ENCODE measurements around the gene MCAT.

MCAT gene

DNA sequence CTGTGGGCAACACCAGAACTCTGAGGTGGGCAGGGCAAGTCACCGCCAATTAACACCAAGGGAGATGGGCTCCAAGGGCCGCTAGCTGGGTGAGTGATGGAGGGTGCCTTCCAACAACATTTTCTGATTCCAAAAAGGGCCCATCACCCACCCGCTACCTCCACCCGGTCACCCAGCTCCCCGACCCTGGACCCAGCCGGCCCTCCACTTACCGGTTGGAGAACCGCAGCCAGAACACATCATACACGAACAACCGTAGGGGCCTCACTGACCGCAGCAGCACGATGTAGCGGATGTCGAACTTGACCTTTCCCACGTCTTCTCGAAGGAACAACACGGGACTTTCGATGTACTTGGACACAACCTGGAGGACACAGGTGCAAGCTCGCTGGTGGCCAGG, 29.0 kb upstream of the MCAT start:
- no peak for DNase-seq (ENCODE audit: low read depth in 2 of 2)

DNA sequence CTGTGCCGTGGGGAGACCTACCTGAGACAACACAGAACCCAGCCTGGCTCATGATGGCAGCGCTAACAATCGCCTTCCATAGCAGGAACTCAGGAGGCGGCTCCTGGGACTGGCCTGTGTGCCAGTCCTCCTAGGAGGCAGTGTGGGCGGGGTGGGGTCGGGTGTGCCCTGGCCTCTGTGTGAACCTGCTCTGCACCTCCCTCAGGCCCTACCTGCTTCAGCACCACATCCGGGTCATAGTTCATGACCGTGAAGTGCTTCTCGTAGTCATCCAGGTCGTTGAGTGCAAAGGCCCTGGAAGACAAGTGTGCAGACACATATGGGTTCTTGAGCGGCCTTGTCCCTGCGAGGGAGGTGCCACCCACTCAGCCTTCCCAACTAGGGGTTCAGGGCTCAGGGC, 28.4 kb upstream of the MCAT start:
- no peak for DNase-seq (ENCODE audit: low read depth in 2 of 2)

DNA sequence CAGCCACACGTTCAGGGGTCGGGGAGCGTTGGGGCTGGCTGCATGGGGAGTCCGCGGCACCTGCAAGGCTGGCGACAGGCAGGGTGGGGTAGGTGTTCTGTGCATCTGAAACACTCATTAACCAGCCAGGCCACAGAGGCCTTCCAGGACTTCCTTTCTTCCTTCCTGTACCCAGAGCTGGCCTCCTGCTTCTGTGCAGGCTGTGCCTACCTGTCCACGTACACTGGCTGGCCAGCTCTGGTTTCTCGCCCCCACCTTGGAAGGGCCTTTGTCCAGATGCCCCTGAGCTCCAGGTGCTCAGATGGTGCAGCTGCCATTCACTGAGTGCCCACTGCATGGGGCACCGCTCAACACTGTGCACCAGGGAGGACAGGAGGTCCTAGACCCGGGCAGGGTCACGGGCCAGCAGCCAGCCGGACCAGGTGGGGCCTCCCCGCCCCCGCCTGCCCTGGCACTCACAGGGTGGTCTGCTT, 27.9 kb upstream of the MCAT start:
- no peak for DNase-seq (ENCODE audit: low read depth in 2 of 2)

DNA sequence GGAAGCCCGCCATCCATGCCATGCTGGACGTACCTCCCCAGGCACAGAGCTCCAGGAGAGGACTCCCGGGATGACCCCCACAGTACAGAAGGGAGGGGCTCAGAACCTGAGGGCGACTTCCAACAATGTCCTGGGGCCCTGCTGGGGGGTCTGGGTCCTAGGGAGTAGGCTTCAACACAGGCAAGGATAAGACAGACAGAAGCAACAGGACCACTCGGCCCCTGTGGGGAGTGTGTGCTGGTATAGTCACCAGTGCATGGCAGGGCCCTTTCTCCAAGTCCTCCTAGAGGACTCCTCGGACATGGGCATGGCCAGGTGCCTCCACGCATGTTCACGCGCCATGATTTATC, 26.9 kb upstream of the MCAT start:
- no peak for DNase-seq (ENCODE audit: low read depth in 2 of 2)

DNA sequence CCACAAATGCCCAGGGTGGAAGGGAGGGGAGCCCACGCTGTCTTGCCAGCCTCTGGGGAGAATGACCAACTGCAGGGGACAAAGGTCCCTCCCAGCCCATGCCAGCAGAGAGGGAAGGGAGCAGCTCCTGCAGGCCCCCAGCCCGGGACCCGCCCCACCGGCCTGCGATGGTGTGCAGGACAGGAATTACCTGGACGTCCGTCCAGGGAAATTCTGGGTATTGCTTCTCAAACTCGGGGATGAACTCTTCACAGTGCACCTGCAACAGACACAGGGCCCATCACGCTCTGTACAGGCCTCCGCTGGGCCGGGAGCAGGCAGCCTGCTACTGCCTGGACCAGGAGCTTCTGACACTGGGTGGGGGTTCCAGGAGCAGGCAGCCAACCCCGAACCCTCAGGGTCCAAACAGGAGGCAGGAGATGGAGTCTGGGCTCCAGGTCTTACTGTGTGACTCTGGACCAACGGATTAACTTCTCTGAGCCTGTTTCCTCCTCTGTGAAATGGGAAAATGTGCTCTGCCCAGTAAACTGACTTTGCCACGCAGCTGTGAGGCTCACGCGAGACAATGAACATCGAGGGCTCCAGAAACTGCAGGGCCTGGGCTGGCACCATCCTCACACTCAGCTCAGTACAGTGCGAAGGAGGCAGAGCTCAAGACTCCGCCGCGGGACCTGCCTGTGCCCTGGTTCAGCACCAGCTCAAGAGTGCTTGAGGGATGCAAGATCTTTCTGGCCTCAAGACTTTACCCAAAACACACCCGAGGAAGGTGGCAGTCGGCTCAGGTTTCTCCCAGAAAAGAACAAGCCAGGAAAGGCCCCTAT, 26.3 kb upstream of the MCAT start:
- DNase-seq (ENCODE audit: low read depth in 2 of 2) = no peak

DNA sequence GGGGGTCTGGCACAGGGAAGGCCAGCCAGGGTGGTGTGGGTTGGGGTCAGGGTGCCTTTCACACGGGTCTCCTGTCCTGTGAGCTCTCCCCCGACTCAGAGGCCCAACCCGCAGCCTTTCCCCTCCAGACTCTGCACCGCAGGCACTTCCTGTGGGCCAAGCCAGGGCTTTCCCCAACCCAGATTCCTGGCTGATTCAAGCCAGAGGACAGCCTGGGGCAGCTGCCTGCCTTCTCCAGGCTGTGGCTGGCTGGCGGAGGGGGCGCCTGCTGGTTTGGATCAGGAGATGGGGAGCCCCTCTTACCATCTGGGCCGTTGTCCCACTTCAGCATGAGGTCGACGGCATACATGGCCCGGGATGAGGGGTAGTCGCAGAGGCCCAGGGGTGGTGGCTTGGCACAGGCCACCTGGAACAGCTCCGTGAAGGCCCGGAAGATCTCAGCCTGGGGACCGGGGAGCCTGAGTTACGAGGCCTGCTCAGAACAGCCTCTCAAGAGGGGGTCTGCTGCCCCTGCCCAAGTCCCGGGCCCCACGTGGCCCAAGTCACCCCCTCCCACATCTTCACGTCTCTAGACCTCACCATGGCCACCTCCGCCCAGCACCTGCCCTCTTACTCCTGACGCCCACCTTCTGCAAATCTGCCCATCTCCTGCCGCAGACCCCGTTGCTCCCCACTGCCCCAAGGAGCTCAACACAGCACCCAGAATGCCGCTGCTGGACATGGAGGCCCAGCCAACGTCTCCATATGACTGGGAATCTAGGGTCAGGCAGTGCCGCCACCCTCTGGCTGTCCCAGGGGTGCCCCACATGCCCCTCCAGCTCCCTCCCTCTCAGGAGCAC, 25.5 kb upstream of the MCAT start:
- no peak for DNase-seq (ENCODE audit: low read depth in 2 of 2)

DNA sequence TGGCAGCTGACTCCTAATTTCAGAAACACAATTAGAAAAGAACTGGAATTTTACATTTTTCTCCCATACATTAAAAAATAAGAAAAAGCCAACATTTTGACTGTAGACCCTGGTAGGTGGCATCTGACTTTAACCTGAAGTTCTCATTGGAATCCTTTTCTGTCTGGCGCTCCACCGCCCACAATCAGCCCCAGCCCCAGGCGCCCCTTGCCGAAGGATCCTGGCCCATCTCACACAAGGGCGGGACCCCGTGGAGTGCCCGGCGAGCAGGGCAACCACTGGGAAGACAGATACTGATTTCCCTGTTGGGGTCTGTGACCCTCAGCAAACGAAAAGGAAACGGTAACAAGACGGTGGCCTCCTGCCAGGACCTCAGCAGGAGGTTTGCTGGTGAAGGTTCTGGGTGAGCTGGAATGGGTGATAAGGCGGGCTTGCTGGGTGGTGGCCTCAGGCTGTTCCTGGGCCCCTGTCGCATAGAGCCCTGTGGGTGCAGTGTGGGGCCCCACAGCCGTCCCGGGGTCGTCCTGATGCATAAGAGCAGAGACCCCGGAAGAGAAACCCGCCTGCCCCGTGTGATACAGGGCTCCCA, 23.9 kb upstream of the MCAT start:
- DNase-seq (ENCODE audit: low read depth in 2 of 2) = no peak

DNA sequence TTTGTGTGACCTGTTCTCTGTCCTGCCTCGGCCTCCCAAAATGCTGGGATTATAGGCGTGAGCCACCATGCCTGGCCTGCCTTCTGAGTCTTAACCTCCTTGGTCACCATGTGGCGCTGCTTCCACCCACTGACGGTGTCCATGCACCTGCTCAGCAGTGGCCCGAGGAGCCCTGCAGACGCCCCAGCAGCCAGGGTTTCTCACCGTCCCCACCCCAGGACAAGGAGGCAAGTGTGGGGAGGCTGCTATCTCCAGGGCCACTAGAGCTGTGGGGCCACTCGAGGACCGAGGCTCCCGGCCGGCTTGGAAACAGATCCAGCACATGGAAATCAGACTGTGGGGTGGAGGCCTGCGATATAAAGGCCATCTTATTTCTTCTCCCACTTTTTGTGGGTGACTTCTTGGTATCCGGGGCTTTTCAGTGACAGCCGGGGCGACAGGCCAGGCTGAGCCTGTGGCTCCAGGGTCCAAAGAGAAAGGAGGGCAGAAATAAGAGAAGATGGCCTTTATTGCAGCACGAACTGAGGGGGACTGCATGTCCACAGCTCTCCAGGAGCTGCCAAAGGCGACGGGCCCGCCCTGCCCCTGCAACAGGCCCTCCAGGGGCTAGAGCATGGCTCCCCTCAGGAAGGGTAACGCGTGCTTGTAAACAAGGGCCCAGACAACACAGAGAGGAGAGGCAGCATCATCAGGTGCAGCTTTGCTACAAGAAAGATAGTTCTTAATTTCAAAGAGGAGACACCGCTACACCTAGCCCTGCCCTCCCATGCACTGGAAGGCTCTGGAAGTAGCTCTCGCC, 23.1 kb upstream of the MCAT start:
- DNase-seq (ENCODE audit: low read depth in 2 of 2) = no peak

DNA sequence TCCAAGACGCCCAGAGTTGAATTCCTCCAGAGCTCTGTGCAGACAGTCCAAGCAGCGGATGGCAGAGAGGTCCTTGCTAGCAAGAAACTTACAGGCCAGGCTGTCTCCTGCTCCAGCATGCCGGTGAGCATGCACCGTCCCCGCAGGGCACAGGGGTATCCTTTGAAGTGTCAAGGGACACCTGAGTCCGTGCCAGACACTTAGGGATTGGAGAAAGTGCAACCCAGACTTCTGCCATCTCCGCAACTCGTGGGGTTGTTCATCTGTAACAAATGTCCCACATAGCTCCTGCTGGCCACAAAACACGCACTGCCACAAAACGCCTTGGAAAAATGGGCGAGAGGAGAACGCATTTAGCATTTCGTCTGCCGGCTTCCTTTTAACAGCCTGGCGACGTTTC, 21.4 kb upstream of the MCAT start:
- no peak for DNase-seq (ENCODE audit: low read depth in 2 of 2)

DNA sequence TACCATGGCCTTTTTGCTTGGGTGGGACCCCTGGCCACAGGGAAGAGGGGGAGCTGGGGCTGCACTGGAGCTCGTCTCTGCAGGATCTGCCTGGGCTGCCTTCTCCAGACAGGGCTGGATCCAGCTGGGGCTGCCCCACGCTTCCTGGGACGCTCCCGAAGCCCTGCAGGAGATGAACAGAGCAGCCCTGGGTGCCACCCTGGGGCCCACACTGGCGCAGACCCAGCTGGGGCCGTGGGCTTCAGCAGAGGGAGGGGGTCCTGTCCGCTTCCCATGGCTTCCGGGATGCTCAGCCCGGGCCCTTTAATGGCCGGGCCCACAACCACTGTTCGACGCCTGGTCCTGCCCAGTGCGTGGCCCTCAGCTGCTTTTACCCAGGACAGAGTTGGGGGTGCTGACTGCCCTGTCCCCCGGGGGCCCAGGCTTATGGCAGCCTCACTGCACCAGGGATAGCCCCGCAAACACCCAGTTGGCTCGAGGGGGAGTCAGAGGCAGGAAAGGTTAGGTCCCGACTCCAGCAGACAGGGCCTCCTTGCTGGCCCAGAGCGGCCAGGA, 20.1 kb upstream of the MCAT start:
- DNase-seq (ENCODE audit: low read depth in 2 of 2) = no peak

DNA sequence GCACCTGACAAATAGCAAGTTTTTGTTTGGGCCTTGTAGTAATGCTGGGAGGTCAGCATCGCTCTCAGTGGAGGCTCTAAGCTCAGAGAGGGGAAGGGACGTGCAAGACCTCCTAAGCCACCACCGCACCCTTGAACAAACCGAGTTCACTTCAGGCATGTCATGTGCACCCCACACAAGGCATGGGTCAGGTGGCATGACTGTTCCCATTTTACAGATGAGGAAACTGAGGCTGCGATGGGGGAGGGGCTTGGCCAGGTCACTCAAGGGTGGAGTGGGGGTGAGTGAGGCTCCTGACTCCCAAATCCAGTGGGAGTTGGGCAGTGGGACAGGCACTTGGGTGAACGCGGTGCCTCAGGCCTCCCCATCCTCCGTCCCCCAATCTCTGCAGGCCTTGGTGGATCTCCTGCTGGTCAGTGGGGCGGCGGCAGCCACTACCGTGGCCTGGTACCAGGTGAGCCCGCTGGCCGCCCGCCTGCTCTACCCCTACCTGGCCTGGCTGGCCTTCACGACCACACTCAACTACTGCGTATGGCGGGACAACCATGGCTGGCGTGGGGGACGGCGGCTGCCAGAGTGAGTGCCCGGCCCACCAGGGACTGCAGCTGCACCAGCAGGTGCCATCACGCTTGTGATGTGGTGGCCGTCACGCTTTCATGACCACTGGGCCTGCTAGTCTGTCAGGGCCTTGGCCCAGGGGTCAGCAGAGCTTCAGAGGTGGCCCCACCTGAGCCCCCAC, 19.4 kb upstream of the MCAT start:
- DNase-seq (ENCODE audit: low read depth in 2 of 2) = no peak

DNA sequence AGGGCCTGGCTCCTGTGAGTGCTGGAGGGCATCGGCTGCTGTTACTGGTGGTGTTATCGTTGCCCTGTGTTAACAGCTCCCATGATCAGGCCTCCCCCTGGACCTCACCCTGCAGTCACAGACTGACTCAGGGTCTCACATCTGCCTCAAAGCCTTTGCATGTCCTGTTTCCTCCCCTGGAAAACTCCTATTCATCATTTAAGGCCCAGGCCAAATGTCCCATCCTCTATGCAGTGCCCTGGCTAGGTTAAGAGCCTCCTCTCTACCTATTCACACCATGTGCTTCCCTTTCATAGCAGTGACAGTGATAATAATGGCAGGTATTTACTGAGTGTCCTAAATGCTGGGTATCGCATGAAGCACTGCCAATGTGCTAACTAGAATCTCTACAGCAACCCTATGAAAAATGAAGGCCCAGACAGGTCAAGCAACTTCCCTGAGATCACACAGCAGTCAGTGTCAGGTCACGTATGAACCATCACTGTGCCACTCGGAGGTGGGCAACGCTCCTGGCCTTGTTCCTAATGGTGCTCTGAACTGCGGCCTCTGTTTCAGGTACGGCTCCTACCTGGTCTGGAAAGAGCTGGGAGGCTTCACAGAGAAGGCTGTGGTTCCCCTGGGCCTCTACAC, 17.4 kb upstream of the MCAT start:
- DNase-seq (ENCODE audit: low read depth in 2 of 2) = no peak

DNA sequence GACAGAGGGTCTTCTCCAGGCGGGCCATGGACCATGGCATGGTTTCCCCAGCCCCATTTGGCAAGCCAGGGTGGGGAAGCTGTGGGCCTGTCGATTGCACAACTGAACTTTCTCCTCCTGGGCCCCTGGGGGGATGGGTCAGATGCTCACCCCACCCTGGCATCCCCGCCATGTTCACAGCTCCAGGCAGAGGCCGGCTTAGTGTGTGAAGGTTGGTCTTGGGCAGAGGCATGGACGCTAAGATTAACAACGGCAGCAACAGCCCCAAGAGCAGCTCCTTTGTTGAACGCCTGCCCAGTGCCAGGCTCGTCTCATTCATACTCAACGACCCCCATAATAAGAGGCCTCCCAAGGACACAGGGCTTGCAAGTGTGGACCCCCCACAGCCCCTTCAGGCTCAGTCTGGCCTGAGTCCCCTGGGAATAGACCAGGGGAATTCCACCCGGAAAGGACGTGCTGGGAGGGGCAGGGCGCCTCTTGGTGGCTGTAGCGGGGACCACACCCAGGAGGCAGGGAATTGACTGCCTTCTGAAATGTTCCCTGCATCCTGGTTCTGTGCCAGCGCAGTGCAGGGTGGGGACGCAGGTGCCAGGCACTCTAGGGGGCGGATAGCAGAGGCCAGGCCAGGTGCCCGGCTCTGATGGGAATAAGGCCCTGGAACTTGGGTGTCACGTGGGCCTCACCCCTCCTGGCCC, 16.4 kb upstream of the MCAT start:
- no peak for DNase-seq (ENCODE audit: low read depth in 2 of 2)

DNA sequence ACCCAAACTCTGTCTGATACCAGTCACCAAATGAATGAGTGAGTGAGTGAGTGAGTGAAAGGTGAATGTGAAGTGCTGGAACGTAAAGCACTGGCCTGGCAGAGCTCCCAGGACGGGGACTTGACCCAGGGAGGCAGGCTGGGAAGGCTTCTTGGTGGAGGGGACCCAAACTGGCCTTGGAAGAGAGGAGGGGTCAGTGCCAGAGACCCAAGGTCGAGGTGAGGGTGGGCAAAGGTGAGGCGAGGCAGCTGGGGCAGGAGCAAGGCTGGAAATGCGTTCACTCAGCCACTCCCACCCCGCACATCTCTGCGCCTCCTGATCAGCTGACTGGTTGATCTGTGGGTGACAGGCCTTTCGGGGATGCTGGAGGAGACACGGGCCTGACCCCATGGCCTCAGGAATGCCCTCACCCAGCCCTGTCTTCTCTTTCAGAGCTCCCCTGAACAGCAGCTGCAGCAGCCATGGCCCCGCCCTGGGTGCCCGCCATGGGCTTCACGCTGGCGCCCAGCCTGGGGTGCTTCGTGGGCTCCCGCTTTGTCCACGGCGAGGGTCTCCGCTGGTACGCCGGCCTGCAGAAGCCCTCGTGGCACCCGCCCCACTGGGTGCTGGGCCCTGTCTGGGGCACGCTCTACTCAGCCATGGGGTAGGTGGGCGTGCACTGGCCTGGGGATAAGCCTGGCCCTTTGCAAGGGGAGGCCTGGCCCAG, 15.7 kb upstream of the MCAT start:
- no peak for DNase-seq (ENCODE audit: low read depth in 2 of 2)

DNA sequence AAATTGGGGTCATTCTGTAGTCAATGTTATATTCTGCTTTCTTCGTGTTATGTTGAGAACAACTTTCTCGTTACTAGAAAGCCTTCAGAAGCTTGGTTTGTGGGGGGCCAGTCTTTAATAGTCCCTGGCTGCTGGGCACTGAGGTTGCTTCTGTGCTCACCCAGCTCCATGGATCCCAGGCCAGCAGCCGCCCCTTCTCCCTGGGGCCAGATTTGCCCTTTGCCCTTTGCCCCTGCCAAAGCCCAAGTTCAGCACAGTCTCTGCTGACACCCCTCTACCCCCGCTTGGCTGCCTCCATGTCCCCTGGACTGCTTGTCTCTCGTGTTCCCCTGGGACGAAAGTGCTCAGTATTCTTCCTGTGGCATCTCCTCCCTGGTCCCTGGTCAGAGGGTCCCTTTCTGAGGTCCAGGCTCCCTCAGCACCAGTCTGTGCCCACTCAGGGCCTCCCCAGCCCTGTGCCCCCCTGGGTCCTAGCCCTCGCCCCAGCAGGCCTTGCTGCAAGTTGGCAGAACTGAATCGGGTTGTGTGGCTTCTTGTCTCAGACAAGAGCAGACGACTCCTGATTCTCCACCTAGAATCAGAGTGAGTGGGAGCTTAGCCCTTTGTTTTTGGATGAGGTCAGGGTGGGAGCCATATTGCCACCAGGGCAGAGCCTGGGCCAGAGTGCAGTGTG, 14.8 kb upstream of the MCAT start:
- DNase-seq (ENCODE audit: low read depth in 2 of 2) = no peak

DNA sequence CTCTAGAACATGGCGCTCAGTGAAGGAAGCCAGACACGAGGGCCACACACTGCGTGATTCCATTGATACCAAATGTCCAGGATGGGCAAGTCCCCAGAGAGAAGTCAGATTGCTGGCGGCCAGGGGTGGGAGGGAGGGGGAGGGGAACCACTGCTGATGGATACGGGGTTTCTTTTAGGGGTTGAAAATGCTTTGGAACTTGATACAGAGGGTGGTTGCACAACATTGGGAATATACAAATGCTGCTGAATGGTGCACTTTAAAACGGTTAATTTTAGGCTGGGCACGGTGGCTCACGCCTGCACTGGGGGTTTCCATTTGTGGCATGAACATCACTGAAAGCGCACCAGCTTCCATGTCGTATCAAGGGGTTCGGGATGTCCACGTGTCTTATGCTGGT, 13.2 kb upstream of the MCAT start:
- no peak for DNase-seq (ENCODE audit: low read depth in 2 of 2)

DNA sequence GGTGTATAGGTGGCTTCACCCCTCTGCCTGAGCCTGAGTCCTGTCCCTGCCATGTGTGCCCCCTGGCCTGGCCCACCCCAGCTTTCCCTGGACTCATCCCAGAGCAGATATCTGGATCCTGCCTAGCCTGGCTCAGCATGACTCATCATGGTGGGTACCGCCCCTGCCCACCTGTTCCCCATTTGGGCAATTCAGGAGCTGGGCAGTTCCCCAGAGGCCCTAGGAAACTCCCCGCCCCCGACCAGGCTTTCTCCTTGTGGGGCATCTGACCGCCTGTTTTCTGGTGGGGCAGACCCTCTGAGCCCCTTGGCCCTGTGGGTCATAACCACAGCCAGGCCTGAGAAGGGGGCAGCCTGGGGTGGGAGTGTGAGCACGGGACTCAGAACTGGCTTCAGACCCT, 12.6 kb upstream of the MCAT start:
- DNase-seq (ENCODE audit: low read depth in 2 of 2) = no peak

DNA sequence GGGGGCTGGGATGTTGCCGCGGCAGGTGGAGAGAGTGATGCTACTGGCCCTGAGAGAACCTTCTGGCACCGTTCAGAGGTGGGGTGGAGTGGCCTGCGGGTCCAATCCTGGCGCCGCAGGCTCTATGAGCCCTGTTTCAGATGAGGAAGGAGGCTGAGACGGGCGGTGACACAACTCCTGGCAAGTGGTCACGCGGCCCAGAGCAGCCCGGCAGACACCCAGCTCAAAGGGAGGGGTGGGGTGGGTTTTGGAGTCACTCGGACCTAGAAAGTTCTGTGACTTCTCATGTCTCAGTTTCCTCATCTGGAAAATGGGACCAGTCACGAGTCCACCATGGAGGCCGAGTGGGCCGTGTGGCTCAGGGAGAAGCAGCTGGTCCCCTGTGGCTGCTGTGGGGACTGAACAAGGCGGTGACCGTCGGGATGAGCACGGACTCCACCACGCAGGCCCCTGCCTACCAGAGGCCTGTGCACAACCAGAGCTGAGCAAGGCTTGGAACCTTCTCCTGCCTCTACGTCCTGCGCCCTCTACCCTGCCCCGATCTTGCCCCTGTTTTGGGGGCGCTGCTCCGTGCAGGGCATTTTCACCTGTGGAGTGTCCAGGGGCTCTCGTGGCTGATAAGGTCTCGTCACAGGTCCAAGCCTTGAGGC, 11.8 kb upstream of the MCAT start:
- DNase-seq (ENCODE audit: low read depth in 2 of 2) = no peak

Measured in stimulated activated CD8-positive, alpha-beta memory T cell treated with anti-CD3 and anti-CD28 coated beads, Interleukin-15, amount 100 ng/mL, for 4 hours (primary cell).